ENCODE data around the gene WWOX.

GRCh38 chr16:78903237-78903636 is 803.8 kb downstream of the WWOX start:
- TF ChIP-seq BHLHE40 (IDR thresholded peaks at IDR 0.05; ENCODE audit: low read depth, low read length) (no peak), HOXB13 (CRISPR knock-in tag; IDR thresholded peaks at IDR 0.05; ENCODE audit: low read depth) (no peak), KDM1A (IDR thresholded peaks at IDR 0.05; ENCODE audit: low read depth) (no peak), EHMT2 (IDR thresholded peaks at IDR 0.05; ENCODE audit: low read depth) (no peak), CHD2 (IDR thresholded peaks at IDR 0.05; ENCODE audit: low read length, partially characterized antibody) (no peak)
- TF ChIP-seq, protein P1, sequence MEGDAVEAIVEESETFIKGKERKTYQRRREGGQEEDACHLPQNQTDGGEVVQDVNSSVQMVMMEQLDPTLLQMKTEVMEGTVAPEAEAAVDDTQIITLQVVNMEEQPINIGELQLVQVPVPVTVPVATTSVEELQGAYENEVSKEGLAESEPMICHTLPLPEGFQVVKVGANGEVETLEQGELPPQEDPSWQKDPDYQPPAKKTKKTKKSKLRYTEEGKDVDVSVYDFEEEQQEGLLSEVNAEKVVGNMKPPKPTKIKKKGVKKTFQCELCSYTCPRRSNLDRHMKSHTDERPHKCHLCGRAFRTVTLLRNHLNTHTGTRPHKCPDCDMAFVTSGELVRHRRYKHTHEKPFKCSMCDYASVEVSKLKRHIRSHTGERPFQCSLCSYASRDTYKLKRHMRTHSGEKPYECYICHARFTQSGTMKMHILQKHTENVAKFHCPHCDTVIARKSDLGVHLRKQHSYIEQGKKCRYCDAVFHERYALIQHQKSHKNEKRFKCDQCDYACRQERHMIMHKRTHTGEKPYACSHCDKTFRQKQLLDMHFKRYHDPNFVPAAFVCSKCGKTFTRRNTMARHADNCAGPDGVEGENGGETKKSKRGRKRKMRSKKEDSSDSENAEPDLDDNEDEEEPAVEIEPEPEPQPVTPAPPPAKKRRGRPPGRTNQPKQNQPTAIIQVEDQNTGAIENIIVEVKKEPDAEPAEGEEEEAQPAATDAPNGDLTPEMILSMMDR (IDR thresholded peaks at IDR 0.05) = no peak
